Left forelimb (tissue), 1 donor: ENCODE data around the gene FDX2.

ENCODE experiments used
- DNase-seq: peaks from one replicate; pipeline ENCODE4 v3.0.0-alpha.2; 2018; ENCODE audit warnings: low spot score

The FDX2 gene

DNA sequence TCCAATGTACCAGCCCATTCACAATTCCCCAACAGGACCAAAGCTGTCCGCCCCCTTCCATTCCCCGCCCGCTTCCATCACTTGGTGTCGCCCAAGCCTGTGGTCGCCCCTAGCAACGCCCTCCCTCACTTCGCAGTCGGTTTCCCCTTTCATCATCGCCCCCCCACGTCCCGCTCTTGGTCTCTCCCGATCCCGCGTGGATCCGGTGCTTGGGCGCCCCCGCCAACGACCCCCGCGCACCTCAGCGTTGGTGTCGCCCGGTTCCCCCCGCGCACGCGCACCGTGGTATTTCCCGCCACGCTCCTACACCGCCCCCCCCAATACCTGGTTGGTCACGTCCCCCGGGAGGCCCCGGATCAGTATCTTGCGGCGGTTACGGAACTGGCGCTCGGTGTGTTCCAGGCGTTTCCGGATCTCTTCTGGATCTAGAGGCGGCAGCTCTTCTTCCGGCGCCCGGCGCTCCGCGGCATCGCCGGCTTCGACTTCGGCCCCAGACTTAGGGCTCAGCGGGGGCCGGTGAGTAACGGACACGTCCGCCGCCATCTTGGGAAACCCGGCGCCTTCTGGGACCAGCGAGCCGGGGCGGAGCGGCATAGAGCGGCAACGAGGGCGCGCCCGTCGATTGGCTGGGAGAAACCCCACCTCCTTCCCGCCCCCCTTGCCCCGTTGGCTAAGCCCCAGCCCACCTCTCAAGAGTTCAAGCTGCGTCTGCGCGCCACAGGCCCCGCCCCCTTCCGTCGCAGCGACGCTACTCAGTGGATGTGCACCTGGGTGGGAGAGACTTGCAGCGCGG lies 17.3 kb upstream of the FDX2 start, which contains the start of gene RAVER1:
TSS of gene RAVER1 (minus strand) at position 565 of the 793 bp plus-strand sequence. CDS start at position 543, 22 bp downstream.
- DNase-seq, result peak; percentile 98

DNA sequence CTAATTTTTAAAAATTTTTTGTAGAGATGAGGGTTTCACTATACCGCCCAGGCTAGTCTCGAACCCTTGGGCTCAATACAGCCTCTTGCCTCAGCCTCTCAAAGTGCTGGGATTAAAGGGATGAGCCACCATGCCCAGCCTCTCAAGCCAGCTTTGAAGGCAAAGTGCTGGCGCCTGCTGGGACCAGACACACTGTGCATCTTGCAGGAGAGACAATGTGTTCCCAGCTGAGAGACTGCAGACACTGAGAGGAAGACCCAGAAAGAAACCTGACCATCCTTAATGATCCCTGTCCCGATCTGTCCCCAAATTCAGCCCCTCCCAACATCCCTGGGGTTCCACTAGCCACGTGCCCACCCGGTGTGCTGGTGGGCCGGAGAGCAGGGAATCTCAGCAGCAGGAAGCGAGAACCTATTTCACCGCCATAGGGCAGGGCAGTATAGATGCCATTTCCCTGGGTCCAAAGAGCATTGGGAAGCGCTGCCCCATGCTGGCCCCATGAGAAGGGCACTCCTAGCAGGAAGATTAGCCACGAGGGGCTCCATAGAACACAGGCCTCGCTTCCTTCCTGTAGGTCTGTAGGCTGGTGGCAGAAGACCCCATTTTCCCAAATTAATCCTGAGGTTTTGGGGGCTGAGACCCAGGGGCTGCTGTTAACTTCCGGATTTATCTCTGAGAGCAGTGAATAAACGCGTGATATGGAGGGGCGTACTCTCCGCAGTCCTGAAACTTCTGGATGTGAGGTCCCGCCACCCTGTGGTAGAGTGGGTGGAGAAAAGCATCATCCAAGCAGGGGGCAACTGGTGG lies 16.5 kb upstream of the FDX2 start:
- DNase-seq, result no peak

DNA sequence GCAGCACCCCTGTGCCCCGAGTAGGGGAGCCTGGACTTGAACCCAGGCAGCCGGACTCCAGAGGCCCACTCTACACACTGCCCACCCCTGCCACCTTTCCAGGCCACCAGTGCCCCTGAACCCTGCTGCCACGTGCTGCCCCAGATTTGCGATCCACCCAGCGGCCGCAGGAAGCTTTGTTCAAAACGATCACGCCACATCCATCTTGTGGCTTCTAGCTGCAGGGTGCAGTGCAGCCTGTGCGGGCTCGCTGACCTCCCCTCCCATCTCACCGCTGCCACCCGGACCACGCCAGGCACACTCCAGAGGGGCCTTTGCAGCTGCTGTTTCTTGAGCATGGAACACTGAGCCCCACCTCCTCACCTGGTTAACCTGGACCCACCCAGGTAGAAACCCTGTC lies 13.7 kb upstream of the FDX2 start:
- DNase-seq, result no peak

DNA sequence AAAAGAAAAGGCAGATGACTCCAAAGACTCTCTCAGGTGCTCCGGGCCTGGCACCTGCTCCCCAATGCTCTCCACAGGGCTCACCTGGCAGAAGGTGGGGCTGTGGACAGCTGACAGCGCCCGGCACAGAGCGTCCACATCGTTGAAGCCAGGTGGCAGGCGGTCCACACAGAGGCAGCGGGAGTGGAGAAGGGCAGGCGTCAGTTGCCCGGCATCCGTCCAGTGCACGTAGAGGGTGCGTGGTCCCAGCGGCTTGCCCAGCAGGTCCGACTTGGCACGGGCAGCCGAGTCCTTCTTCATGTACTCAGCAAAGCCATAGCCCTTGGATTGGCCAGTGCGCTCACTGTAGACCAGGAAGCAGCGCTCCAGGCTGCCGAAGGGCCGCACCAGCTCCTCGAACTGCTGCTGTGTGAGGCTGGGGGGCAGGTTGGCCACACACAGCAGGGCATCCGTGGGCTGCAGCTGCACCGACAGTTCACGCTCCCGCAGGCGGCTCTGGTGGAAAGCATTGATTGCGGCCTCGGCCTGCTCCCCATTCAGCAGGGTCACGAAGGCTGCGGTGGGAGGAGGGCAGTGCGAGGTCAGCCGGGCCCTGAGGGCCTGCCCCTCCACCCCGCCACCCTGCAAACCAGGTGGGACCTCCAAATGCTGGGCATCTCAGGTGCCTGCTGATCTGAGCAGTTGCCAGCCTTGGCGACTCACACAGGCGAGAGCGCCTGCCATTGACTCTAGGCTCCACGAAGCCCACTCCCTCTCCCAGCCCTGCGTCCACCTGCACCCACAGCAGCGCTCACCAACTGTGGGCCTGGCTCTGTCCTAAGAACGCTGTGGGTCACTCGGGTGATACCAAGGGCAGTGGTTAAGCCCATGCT lies 13.0 kb upstream of the FDX2 start:
- no peak for DNase-seq

DNA sequence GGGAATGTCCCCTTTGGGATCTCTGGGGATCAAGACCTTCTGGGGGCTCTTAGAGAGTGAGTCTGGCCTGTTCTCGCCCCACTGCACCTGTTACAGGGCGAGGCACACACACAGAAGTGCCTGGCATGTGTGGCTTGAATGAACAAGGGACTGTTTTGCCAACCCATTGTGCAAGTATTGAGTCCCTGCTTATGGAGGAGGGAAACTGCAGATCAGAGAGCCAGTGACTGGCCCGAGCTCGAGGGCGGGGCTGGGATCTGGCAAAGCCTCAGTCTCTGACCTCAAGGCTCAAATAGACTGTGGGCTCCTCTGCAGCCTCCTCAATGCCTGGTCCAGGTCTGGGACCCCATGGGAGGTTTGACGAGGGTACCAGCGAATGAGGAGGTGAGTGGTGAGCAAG lies 12.0 kb upstream of the FDX2 start:
- no peak for DNase-seq

DNA sequence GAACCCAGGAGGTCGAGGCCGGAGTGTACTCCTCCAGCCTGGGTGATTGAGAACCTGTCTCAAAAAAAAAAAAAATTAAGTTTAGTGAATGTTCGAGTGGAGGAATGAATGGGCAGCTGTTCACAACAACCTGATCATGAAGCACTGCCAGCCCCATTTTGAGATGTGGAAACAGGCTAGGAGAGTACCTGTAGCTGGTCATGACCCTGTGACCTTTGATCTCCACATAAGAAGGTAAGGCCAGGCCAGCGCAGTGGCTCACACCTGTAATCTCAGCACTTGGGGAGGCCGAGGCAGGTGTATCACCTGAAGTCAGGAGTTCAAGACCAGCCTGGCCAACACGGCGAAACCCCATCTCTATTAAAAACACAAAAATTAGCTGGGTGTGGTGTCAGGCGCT lies 9.9 kb upstream of the FDX2 start:
- DNase-seq, result no peak

DNA sequence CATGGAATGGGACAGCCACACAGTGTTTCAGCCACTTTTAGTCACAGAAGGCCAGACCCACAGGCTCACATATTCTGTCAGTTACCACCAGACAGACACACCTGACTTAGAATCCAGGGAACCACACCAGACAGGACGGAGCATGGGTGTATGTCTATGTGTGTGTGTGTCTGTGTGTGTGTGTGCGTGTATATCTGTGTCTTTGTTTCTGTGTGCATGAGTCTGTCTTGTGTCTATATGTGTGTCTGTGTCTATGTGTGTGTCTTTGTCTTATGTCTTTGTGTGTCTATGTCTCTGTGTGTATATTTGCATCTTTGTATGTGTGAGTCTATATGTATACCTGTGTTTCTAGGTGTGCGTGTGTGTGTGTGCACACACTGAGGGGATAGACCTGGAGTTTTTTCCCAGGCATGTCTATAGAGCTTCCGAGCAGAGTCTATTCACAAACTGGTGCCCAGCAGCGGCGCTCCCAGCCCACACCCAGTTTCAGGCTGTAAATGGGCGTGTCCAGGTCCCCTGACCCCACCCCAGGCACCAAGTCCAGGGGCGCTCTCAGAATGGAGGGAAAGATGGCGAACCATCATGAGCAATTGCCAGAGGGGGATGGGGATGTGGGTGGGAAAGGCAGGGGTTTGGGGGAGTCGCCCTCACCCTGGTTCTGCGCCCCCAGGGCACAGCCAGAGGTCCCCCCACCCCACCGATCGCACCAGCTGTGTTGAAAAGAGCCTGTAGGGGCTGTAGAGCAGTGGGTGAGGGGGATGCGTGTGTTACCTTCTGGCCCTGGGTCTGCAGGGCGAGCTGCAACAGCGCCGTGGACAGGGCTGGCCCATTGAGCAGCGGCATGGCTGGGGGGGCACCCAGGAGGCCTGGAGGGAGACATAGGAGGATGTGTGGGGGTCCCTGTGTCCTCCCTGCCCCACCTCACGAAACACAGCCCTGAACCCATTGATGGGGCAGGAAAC lies 6.3 kb upstream of the FDX2 start:
- no peak for DNase-seq

DNA sequence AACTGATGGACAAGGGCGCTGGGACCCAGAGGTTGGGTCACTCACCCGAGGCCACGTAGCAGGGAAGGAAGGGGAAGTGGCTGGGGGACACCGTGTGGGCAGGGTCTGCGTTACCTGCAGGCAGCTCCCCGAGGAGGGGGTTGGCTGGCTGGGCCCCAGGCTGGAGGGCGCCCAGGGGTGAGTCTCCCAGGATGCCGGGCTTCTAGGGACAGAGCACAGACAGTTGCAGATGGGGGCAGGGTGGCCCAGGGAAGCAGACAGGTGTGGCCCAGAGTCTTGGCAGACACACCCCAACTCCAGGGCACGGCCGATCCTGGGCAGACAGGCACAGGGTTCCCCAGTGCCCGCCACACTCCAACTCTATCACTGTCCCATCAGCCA lies 5.6 kb upstream of the FDX2 start:
- no peak for DNase-seq

DNA sequence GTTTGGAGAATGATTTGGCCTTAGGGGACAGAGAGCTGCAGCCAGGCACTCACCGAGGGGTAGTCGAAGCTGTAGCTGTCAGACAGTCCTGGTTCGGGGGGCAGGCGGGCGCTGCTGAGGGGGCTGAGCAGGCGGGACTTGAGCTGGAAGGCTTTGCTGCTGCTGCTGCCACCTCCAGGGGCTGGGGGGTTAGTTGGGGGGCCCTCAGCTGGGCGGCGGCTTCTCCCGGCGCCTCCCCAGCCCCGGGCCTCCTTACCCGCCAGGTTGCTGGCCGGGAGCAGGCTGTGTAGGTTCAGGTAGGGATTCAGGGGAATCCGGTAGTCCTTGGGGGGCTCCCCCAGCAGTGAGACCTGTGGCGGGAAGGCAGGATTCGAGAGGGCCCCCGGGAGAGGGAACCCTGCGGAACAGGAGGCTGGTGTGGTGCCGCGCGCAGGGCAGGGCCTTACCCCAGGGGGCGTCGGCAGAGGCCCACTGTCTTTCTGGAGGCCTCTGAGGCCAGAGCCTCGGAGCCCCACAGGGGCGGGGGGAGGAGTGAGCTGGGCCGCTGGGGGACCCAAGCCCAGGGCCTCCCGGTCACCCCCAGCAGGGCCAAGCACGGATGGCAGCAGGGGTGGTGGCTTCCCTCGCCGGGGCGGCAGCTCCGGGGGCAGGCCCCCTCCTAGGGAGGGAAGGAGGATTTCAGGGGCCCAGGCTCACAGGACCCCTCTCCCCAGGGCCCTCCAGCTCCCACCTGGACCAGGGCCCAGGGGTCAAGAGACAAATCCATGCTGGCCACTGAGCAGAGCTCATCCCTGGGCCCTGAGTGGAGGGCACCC lies 5.0 kb upstream of the FDX2 start:
- no peak for DNase-seq

DNA sequence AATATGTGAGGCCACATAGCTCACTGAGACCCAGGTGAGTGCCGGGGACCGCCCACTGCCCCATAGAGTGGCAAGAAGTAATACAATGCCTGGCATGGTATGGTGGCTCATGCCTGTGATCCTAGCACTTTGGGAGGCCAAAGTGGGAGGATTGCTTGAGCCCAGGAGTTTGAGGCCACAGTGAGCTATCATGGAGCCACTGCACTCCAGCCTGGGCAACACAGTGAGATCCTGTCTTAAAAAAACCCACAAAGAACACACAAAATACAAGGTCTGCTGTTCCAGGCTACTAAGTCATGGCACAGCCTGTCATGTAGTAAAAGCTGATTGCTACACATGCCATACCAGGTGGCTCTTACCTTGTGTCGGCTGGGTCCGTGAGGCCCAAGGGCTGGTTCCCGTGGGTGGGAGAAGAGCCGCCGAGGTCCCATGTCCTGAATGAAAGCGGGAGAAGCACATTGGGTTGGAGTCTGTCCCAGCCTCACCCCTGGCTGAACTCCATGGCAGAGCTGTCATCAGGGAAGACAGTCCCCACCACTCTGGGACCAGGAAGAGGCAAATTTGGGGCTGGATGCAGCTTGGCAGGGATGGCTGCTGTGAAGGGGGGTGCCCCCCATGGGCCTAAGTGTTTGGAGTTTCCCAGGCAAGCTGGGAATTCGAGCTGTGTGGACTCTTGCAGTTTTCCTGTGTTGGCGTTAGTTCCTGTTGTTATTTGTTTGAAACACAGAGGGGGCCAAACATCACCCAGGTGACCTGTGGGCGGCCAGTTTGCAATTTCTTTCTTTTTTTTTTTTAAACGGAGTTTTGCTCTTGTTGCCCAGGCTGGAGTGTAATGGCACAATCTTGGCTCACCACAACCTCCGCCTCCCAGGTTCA lies 3.2 kb upstream of the FDX2 start:
- no peak for DNase-seq

DNA sequence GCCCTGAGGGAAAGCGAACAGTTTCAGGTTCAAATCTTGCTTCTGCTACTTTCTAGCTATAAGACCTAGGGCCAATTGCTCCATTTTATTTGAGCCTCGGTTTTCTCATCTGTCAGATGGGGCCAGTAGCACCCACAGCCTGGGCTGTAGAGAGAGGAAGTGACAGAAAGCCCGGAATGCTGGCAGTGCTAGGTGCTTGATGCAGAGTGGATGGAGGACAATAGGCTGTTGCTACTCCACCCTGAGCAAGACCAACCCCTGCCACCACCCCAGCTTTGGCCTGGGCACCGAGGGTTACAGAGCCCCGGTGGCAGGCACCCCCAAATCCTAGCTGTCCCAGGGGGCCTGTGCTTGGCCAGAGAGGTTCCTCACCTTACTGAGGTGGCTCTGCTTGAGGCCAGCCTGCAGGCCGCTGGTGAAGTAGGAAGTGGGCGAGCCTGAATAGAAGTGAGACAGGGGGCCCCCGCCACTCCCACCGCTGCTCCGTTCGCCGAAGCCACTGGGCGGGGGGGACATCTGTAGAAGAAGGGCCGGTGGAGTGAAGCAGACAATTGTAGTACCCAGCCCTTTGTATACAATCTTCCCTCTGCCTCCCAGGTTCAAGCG lies 2.1 kb upstream of the FDX2 start:
- DNase-seq, result no peak

DNA sequence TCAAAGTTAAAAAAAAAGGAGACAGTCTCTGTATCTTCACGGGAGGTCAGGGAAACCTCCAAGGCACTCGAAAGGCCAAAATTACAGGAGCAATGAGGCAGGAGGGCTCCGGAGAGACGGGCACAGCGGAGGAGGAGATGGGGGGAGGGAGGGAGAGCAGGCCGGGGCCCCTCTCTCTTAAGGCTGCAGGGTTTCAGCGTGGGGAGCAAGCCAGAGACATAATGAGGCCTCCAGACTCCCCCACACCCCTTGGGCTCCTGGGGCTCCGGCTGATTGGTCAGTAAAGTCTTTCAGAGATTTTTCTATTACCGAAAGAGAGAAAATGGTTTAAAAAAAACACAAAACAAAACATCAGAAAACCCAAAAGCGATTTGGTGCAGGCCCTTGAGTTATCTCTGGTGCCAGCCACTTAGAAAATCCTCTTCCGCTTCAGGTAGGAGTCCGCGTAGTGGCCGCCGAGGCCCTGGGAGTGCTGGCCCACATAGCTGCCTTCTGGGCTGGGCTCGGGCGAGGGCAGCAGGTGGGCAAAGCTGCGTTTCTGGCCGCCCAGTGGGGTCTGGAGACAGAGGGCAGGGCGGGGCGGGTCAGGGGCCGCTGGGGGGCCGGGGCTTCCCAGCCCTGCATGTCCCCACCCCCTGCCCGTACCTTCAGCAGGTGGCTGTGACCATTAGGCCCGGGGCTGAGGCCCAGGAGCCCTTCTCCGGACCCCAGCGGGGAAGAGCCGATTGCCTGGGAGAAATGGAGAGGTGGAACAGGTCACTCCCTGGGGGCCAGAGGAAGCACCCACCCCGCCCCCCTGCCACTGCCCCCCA lies 1.4 kb upstream of the FDX2 start:
- DNase-seq, result no peak

DNA sequence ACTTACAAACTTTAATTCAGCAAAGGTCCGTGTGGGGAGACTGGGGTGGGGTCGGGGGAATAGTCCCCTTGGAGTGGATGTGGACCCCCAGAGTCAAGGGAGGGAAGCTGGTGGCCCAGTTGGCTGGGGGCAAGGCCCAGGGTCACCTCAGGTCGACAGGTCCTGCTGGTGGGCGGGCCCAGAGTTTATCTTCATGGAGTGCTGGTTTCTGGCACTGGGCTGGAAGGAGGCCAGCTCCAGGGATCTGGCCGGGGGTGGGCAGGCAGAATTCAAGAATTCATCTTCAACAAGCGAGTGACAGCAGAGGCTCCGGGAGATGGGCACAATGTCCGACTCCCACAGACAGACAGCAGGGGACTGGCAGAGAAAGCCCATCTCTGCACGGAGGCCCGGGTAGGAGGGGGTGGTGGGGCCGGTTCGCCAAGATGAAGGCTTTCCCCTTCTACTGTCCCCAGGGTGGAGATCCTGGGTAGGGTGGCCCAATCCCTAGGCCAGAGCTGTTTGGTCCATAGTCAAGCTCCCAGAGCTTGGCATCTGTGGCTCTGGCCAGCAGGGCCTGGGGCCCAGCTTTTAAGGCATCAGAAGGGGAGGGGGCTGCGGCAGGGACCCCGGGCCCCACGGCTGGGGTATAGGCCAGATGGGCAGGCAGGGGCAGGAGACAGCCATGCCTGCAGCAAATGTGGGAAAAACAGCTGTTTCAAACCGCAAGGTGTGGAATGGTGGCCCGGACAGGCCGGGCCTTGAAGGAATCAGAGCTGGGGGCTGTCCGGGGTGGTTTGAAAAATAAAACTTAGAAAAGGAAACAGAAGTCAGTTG lies 622 bp upstream of the FDX2 start:
- no peak for DNase-seq

DNA sequence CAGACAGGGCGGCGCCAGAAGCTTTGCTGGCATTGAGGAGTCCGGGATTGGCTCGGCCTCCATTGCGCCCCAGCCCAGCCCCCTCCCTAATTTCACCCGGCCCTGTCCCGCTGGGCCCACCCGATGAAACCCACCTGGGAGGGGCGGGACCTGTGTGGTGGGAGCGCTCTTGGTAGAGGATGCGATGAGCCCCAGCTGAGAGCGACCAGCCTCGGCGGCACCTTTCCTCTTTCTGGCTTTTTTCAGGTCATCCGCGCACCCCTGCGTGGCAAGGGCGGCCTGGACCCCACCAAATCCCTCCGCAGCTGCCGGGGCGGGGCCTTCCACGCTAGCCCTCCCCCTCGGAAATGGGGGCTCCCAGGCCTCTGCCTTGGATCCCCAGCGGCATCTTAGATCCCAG lies 6.4 kb downstream of the FDX2 start, which contains the start of gene ZGLP1:
TSS of gene ZGLP1 (minus strand) at position 393 of the 400 bp plus-strand sequence.
- no peak for DNase-seq

DNA sequence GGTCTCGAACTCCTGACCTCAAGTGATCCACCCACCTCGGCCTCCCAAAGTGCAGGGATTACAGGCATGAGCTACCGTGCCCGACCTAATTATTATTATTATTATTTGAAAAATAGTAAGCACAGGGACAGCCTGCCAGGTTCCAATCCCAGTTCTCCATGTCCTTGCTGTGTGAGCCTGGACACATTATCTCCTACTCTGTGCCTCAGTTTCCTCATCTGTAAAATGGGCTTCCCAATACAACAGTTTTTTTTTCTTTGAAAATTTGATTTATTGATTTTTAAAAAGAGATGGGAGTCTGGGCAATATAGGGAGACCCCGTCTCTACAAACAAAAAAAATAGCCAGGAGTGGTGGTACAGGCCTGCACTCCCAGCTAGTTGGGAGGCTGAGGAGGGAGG lies 9.5 kb downstream of the FDX2 start:
- DNase-seq, result no peak

DNA sequence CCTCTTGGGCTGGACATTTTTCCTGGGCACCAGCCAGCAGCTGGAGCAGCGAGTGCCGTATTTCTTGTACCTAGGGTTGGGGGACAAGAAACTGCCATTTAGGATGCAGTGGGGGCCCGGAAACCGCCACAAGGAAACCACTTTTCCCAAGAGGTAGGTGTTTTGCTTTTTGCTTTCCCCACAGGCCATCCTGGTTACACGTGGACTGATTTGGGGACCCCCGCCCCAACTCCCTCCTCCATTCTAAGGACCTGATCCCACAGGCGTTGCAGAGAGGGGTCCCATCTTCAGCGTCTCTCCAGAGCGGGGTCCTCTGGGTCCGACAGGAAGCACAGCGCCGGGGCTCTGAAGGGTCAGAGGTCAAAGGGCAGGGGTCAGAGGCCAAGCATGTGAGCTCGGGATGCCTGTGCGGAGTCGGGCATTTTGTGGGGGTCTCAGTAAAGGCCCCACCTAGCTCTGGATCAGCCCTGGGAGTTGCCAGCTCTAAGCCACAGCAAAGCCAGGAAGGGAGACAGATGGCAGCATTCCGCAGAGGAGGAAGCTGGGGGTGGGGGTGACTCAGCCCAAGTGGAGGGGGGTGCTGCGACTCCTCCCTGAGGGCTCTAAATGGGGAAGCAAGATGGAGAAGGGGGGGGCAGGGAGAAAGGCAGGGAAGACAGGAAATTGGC lies 10.5 kb downstream of the FDX2 start:
- no peak for DNase-seq
